ENCODE data around the gene SLC35B1.

DNA sequence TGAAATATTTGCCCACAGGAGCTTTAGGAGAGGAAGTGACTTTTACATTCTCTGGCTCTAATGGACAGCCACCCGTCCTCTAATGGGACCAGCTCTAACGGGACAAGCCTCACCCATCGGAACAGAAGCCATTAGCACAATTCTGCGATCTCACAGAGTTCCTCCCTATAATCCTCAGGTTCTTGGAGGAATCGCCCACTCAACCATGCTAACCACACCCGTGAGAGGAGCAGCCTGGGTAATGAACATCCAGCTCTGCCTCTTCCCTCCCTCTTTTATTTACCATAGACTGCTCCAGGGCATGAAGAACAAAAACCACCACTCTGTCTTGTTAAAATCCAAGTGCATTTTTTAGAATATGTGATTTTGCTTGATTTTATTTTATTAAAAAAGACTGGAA is 6.8 kb downstream of the SLC35B1 start:
- TF ChIP-seq, protein P1, sequence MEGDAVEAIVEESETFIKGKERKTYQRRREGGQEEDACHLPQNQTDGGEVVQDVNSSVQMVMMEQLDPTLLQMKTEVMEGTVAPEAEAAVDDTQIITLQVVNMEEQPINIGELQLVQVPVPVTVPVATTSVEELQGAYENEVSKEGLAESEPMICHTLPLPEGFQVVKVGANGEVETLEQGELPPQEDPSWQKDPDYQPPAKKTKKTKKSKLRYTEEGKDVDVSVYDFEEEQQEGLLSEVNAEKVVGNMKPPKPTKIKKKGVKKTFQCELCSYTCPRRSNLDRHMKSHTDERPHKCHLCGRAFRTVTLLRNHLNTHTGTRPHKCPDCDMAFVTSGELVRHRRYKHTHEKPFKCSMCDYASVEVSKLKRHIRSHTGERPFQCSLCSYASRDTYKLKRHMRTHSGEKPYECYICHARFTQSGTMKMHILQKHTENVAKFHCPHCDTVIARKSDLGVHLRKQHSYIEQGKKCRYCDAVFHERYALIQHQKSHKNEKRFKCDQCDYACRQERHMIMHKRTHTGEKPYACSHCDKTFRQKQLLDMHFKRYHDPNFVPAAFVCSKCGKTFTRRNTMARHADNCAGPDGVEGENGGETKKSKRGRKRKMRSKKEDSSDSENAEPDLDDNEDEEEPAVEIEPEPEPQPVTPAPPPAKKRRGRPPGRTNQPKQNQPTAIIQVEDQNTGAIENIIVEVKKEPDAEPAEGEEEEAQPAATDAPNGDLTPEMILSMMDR (IDR thresholded peaks at IDR 0.05), result no peak
- no peak for TF ChIP-seq POLR2AphosphoS5 (IDR thresholded peaks at IDR 0.05)
- TF ChIP-seq POLR2A (IDR thresholded peaks at IDR 0.05), result no peak

All from breast epithelium (tissue), 3 donors.